ENCODE results near the gene KBTBD12.

DNA sequence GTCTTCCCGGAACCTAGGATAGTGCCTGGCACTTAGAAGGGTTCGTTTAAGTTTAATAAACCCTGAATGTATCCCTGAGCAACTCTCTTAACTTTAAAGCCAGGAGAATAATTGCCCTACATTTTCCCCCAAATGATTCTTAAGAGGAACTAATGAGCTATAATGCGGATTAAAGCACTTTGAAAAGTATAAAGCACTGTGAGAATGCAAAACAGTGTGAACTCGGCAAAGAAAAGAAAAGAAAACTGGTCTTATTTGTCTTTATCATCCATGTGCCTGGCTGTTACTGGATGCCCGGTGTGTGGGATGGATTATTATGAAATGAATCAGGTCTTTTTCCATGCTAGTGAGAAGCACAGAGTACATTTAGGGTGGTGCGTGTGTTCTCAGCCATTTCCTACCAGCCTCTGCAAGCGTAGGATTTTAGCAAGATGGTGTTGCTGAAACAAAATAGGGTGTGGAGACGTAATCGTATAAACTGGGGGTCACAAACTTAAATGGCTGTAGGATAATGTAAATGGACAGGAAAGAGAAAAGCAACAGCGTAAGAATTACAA, 983 bp downstream of the KBTBD12 start:
- no peak for TF ChIP-seq CTCF (IDR thresholded peaks at IDR 0.05; ENCODE audit: insufficient read depth, low read length, poor library complexity, severe bottlenecking)
- no peak for TF ChIP-seq EZH2phosphoT487 (conservative IDR thresholded peaks at IDR 0.05; ENCODE audit: low read length)
